K562 (cell line): ENCODE data around the gene ST8SIA2. TPM values are rescaled to one million over a fixed set of nuclear protein-coding genes. Genes with fewer than 3 reads are reported as not detected.

Experiments
- ATAC-seq: fragments of 200-7000 bp; cut with Tn5 transposase; 3 replicates; pipeline ENCODE4 v1.9.1; 2020; ENCODE audit warnings: moderate library complexity
- BruUV-seq: library from RNA; stranded (reverse); fragments of 400-500 nt; replicated peaks from 2 replicates; lab custom pipeline; 2021; lab: Mats Ljungman, UMichigan
- CTCF ChIA-PET: fragments of 300-600 bp; formaldehyde crosslinking; extraction: SDS; loops from one replicate; lab custom pipeline; 2021; ENCODE audit warnings: low intra/inter-chr PET ratio; lab: Yijun Ruan, JAX
- POLR2A ChIA-PET: fragments of 300-600, 350-650 bp; sonication (Branson Sonifier 250); formaldehyde crosslinking; extraction: SDS; loops from one replicate; lab custom pipeline; 2021; ENCODE audit warnings: antibody characterized with exemption, inconsistent platforms; lab: Yijun Ruan, JAX
- DNase-seq, 4 experiments: peaks; one replicate each; pipeline versions ENCODE4 v3.0.0 to v3.0.0-alpha.2; 2011 to 2018; ENCODE audit warnings: low spot score in 3 of 4, mixed read lengths in 3 of 4; ENCODE audit errors: extremely low read depth in 1 of 4
- FAIRE-seq: peaks from 2 replicates; lab custom pipeline; 2011; peaks lifted over from hg19 to GRCh38; lab: Jason Lieb, UNC
- H2AFZ ChIP-seq: 2 replicates; pipeline ENCODE4 v1.6.0; 2011; ENCODE audit warnings: low read depth, low read length, control low read depth, inconsistent platforms
- H3K27ac ChIP-seq: fragments of 200-600 bp; 3 replicates; pipeline ENCODE4 v1.8.0; 2011; ENCODE audit warnings: low read depth, mild to moderate bottlenecking, control low read depth, inconsistent platforms, low read length, moderate library complexity, mixed read lengths; ENCODE audit errors: extremely low read depth
- H3K27me3 ChIP-seq, 2 experiments: fragments of 300-600 bp in 1 of 2; 2 replicates in 1 of 2; 3 replicates in 1 of 2; pipeline versions ENCODE4 v1.6.0 to v1.8.0; 2011; ENCODE audit warnings: inconsistent platforms in 2 of 2, low read length in 2 of 2, mild to moderate bottlenecking in 1 of 2, mixed read lengths in 1 of 2, moderate library complexity in 1 of 2; ENCODE audit not compliant: control insufficient read depth in 2 of 2, insufficient read depth in 2 of 2
- H3K36me3 ChIP-seq: fragments of 300-600 bp; 3 replicates; pipeline ENCODE4 v1.8.0; 2011; ENCODE audit warnings: mild to moderate bottlenecking, low read length, inconsistent platforms; ENCODE audit not compliant: control insufficient read depth, insufficient read depth
- H3K4me1 ChIP-seq, 2 experiments: fragments of 200-600 bp in 1 of 2; replicated peaks in 1 of 2; 2 replicates in 1 of 2; 3 replicates in 1 of 2; pipeline versions ENCODE4 v1.5.1 to v1.8.0; 2011; ENCODE audit warnings: inconsistent platforms in 2 of 2, low read length in 2 of 2, mild to moderate bottlenecking in 1 of 2, mixed read lengths in 1 of 2, moderate library complexity in 1 of 2; ENCODE audit not compliant: control insufficient read depth in 2 of 2, insufficient read depth in 2 of 2
- H3K4me2 ChIP-seq: 2 replicates; pipeline ENCODE4 v1.6.1; 2011; ENCODE audit warnings: low read length, control low read depth, inconsistent platforms, mixed read lengths; ENCODE audit not compliant: insufficient read depth
- H3K4me3 ChIP-seq: fragments of 200-600 bp; sonication (generic), shearing (Covaris generic); 2 replicates; pipeline ENCODE4 v1.5.1; 2016; ENCODE audit warnings: control low read depth, inconsistent platforms
- H3K79me2 ChIP-seq: fragments of 200-600 bp; 3 replicates; pipeline ENCODE4 v1.8.0; 2011; ENCODE audit warnings: low read length, inconsistent platforms; ENCODE audit not compliant: control insufficient read depth, insufficient read depth
- H3K9ac ChIP-seq, 2 experiments: 2 replicates each; pipeline versions ENCODE4 v1.6.0 to v1.6.1; 2011; ENCODE audit warnings: low read depth in 2 of 2, low read length in 2 of 2, control low read depth in 1 of 2, inconsistent platforms in 1 of 2, mild to moderate bottlenecking in 1 of 2, mixed read lengths in 1 of 2; ENCODE audit not compliant: insufficient read depth in 1 of 2
- H3K9me1 ChIP-seq: one replicate; pipeline ENCODE4 v1.6.0; 2011; ENCODE audit warnings: inconsistent platforms, mild to moderate bottlenecking, low read length, moderate library complexity; ENCODE audit not compliant: control insufficient read depth, insufficient read depth
- H3K9me3 ChIP-seq: replicated peaks from 2 replicates; pipeline ENCODE4 v1.5.1; 2011; ENCODE audit warnings: low read depth, low read length, inconsistent platforms; ENCODE audit not compliant: control insufficient read depth, insufficient read depth
- H4K20me1 ChIP-seq: replicated peaks from 2 replicates; pipeline ENCODE4 v1.6.1; 2011; ENCODE audit warnings: low read length, inconsistent platforms, mixed read lengths; ENCODE audit not compliant: control insufficient read depth, insufficient read depth
- ATF6 ChIP-seq: sonication (generic); formaldehyde crosslinking; IDR thresholded peaks from 2 replicates; pipeline ENCODE4 v1.4.0; 2020; ENCODE audit warnings: mild to moderate bottlenecking, missing genetic modification reagents
- BRF1 ChIP-seq: IDR thresholded peaks from 3 replicates; pipeline ENCODE4 v1.6.1; 2011; ENCODE audit warnings: borderline replicate concordance, mild to moderate bottlenecking; ENCODE audit not compliant: insufficient read length; ENCODE audit errors: extremely low read depth
- GABPB2 ChIP-seq: fragments of 250-450 bp; sonication (Bioruptor Pico); conservative IDR thresholded peaks from 2 replicates; pipeline ENCODE4 v1.5.1; 2021; ENCODE audit warnings: mild to moderate bottlenecking
- KDM4B ChIP-seq, 2 experiments: fragments of 450-650 bp in 1 of 2; sonication (generic) in 1 of 2; IDR thresholded peaks; 2 replicates each; pipeline ENCODE4 v1.6.1; 2016 to 2017; ENCODE audit warnings: borderline replicate concordance in 2 of 2, antibody characterized with exemption in 1 of 2, low read depth in 1 of 2, mild to moderate bottlenecking in 1 of 2
- MCM3 ChIP-seq: fragments of 450-650 bp; IDR thresholded peaks from 2 replicates; pipeline ENCODE4 v1.6.1; 2016
- NKRF ChIP-seq: fragments of 450-650 bp; IDR thresholded peaks from 2 replicates; pipeline ENCODE4 v1.6.1; 2016; ENCODE audit warnings: borderline replicate concordance
- POU5F1 ChIP-seq: fragments of 150-350 bp; IDR thresholded peaks from 2 replicates; pipeline ENCODE4 v1.6.1; 2014; ENCODE audit warnings: borderline replicate concordance, low read length, low read depth, mild to moderate bottlenecking; ENCODE audit not compliant: partially characterized antibody
- PRMT5 ChIP-seq: sonication (generic); formaldehyde crosslinking; IDR thresholded peaks from 2 replicates; pipeline ENCODE4 v1.5.0; 2020; ENCODE audit warnings: missing genetic modification reagents
- TEAD4 ChIP-seq, 2 experiments: sonication (generic) in 1 of 2; formaldehyde crosslinking in 1 of 2; IDR thresholded peaks; 2 replicates each; pipeline versions ENCODE4 v1.6.1 to v1.8.0; 2012 to 2022; ENCODE audit warnings: borderline replicate concordance in 1 of 2, inconsistent platforms in 1 of 2, low read length in 1 of 2, mild to moderate bottlenecking in 1 of 2, missing genetic modification reagents in 1 of 2
- ZFP1 ChIP-seq: fragments of 450-650 bp; formaldehyde crosslinking; IDR thresholded peaks from 2 replicates; pipeline ENCODE4 v1.4.0; 2020; ENCODE audit warnings: mild to moderate bottlenecking, mixed read lengths
- ZNF133 ChIP-seq: fragments of 250-450 bp; sonication (Bioruptor Pico); IDR thresholded peaks from 2 replicates; pipeline ENCODE4 v1.4.0; 2020; ENCODE audit warnings: mild to moderate bottlenecking
- ZNF280A ChIP-seq: fragments of 450-650 bp; IDR thresholded peaks from 2 replicates; pipeline ENCODE4 v1.6.1; 2018; ENCODE audit warnings: mild to moderate bottlenecking, low read depth; ENCODE audit not compliant: partially characterized antibody
- WGBS: fragments of 100-300 bp; shearing (Covaris generic); methylation state at CpG from one replicate; pipeline ENCODE4 v1.1.6; 2016; ENCODE audit warnings: low coverage, mixed read lengths; ENCODE audit not compliant: insufficient coverage; ENCODE audit errors: missing lambda C conversion rate; 5-methylcytosine and 5-hydroxymethylcytosine counted together
- in situ Hi-C: fragments of 300-500 bp; cut with MboI; formaldehyde crosslinking; loops from 4 replicates; pipeline ENCODE4 v1.15.0; 2018; ENCODE audit warnings: inconsistent platforms, mixed read lengths
- intact Hi-C: fragments of 100-400 bp; cut with micrococcal nuclease; formaldehyde crosslinking; loops from 2 replicates; pipeline ENCODE4 v1.14.2; 2022
- polyA plus RNA-seq, 8 experiments: library from polyadenylated mRNA; depleted of rRNA in 4 of 8; stranded (reverse) in 5 of 8; unstranded in 3 of 8; fragments of >200 nt; fragmentation: Nextera tagmentation in 2 of 8; fragmentation: Illumina TruSeq in 1 of 8; extraction: Ambion mirVana in 2 of 8; extraction: Trizol in 1 of 8; gene quantifications; 2 replicates each; pipeline versions ENCODE4 v1.2.1 to v1.2.3, GENCODE V29; 2011 to 2014; ENCODE audit warnings: inconsistent platforms in 1 of 8, missing spikeins in 1 of 8
- total RNA-seq, 7 experiments: library from RNA; depleted of rRNA in 6 of 7; stranded (reverse); fragments of >200 nt in 6 of 7; fragmentation: Illumina TruSeq in 2 of 7; extraction: Trizol in 2 of 7; gene quantifications; 2 replicates each; pipeline versions ENCODE4 v1.2.1 to v1.2.3, GENCODE V29; 2011 to 2021; ENCODE audit warnings: low replicate concordance in 1 of 7
- TF ChIP-seq, protein P1 (sequence below): fragments of 250-450 bp; sonication (Bioruptor Pico); IDR thresholded peaks from 2 replicates; pipeline ENCODE4 v1.4.0; 2020; ENCODE audit warnings: borderline replicate concordance

ST8SIA2 gene
- total and polyA plus RNA-seq, 9 of the 15 experiments (the other 6 are each of a cell fraction or from before 2014, with no cell fraction given): not detected

GRCh38 chr15:92503889-92504288 is 110.2 kb downstream of the ST8SIA2 start:
- ATAC-seq (no peak), DNase-seq (no peak), FAIRE-seq (no peak)
- WGBS: 3% methylated on average over 4 of the region's 4 CpGs
- peaks cover 2 to 4% of the 10 kb centered on the region in 2 experiments; a peak in 2 of 5 replicates for H3K27me3 ChIP-seq
- H3K4me1 ChIP-seq: no peaks in the 10 kb centered on the region
- H3K4me3 ChIP-seq: no peak overlapping the region
- TF ChIP-seq ZFP1 (no peak), BRF1 (no peak), ZNF133 (CRISPR knock-in tag) (no peak), POU5F1 (no peak), TEAD4 (IDR thresholded peaks at IDR 0.05; ENCODE audit: low read length) (no peak), TEAD4 (CRISPR knock-in tag; IDR thresholded peaks at IDR 0.05; ENCODE audit: borderline replicate concordance) (no peak), NKRF (no peak), KDM4B (IDR thresholded peaks at IDR 0.05; ENCODE audit: borderline replicate concordance in 2 of 2, low read depth in 1 of 2) (no peak), GABPB2 (CRISPR knock-in tag) (no peak), MCM3 (no peak), PRMT5 (CRISPR knock-in tag) (no peak), ATF6 (CRISPR knock-in tag) (no peak), ZNF280A (no peak)
- TF ChIP-seq, protein P1, sequence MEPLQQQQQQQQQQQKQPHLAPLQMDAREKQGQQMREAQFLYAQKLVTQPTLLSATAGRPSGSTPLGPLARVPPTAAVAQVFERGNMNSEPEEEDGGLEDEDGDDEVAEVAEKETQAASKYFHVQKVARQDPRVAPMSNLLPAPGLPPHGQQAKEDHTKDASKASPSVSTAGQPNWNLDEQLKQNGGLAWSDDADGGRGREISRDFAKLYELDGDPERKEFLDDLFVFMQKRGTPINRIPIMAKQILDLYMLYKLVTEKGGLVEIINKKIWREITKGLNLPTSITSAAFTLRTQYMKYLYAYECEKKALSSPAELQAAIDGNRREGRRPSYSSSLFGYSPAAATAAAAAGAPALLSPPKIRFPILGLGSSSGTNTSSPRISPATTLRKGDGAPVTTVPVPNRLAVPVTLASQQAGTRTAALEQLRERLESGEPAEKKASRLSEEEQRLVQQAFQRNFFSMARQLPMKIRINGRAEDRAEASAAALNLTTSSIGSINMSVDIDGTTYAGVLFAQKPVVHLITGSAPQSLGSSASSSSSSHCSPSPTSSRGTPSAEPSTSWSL (CRISPR knock-in tag): no peak
- intact Hi-C loops: no loop called here
- H3K27ac ChIP-seq: no peak overlapping the region
- H3K4me2 ChIP-seq: no peak overlapping the region
- no peak overlapping the region for H3K9ac ChIP-seq
- CTCF ChIA-PET: no interaction called here
- no TSS peak for BruUV-seq
- H2AFZ ChIP-seq: no peak overlapping the region
- in situ Hi-C loops: no loop called here
- H3K79me2 ChIP-seq: no peaks in the 10 kb centered on the region
- no peaks in the 10 kb centered on the region for H4K20me1 ChIP-seq
- no peaks in the 10 kb centered on the region for H3K36me3 ChIP-seq
- no peaks in the 10 kb centered on the region for H3K9me3 ChIP-seq
- POLR2A ChIA-PET: interaction anchor here (0.6 to 0.7 kb wide), 3 partner anchors 14 to 261 kb away, joined by 3 read pairs; no protein-coding TSS in a partner anchor
- H3K9me1 ChIP-seq: no peaks in the 10 kb centered on the region
